NCI-H226 (cell line): ENCODE results near the gene KIRREL1.

ENCODE experiments used
- DNase-seq: peaks from one replicate; pipeline ENCODE4 v3.0.0-alpha.2; 2015

Gene KIRREL1

GRCh38 chr1:157975228-157975950, 18.1 kb upstream of the KIRREL1 start:
- DNase-seq, result no peak

GRCh38 chr1:157976888-157977287, 16.6 kb upstream of the KIRREL1 start:
- no peak for DNase-seq

- DNase-seq, result no peak
Measured at GRCh38 chr1:157978586-157979403, 14.7 kb upstream of the KIRREL1 start.

GRCh38 chr1:157982136-157982535, 11.3 kb upstream of the KIRREL1 start:
- DNase-seq, result no peak

- no peak for DNase-seq
Measured at GRCh38 chr1:157983787-157984186, 9.7 kb upstream of the KIRREL1 start.

- no peak for DNase-seq
Measured at GRCh38 chr1:157984469-157984868, 9.0 kb upstream of the KIRREL1 start.

- no peak for DNase-seq
Measured at GRCh38 chr1:157985473-157985872, 8.0 kb upstream of the KIRREL1 start.

- DNase-seq, result no peak
Measured at GRCh38 chr1:157988002-157988401, 5.4 kb upstream of the KIRREL1 start.

- peak; percentile 48 for DNase-seq
Measured at GRCh38 chr1:157992031-157992832, 1.2 kb upstream of the KIRREL1 start.

- DNase-seq, result no peak
Measured at GRCh38 chr1:157992833-157993146, 655 bp upstream of the KIRREL1 start.

- no peak for DNase-seq
Measured at GRCh38 chr1:157993918-157994605, 617 bp downstream of the KIRREL1 start.

GRCh38 chr1:157994704-157995582, 1.5 kb downstream of the KIRREL1 start:
- DNase-seq, result peak; percentile 43

- DNase-seq, result no peak
Measured at GRCh38 chr1:157995583-157996169, 2.2 kb downstream of the KIRREL1 start.

- DNase-seq, result no peak
Measured at GRCh38 chr1:157996433-157996832, 3.0 kb downstream of the KIRREL1 start.

- DNase-seq, result no peak
Measured at GRCh38 chr1:158000507-158000906, 7.1 kb downstream of the KIRREL1 start.

- peak; percentile 77 for DNase-seq
Measured at GRCh38 chr1:158002022-158002630, 8.7 kb downstream of the KIRREL1 start.

- DNase-seq, result peak; percentile 92
Measured at GRCh38 chr1:158002631-158003405, 9.4 kb downstream of the KIRREL1 start.

- peak; percentile 88 for DNase-seq
Measured at GRCh38 chr1:158003406-158003800, 10.0 kb downstream of the KIRREL1 start.

- no peak for DNase-seq
Measured at GRCh38 chr1:158005224-158005623, 11.8 kb downstream of the KIRREL1 start.

GRCh38 chr1:158007180-158007579, 13.7 kb downstream of the KIRREL1 start:
- DNase-seq, result no peak
